K562 (cell line): ENCODE results near the gene RCHY1. TPM values are rescaled to one million over a fixed set of nuclear protein-coding genes. Genes with fewer than 3 reads are reported as not detected.

Experiments
- ATAC-seq: fragments of 200-7000 bp; cut with Tn5 transposase; 3 replicates; pipeline ENCODE4 v1.9.1; 2020; ENCODE audit warnings: moderate library complexity
- BruUV-seq: library from RNA; stranded (reverse); fragments of 400-500 nt; replicated peaks from 2 replicates; lab custom pipeline; 2021; lab: Mats Ljungman, UMichigan
- CTCF ChIA-PET: fragments of 300-600 bp; formaldehyde crosslinking; extraction: SDS; loops from one replicate; lab custom pipeline; 2021; ENCODE audit warnings: low intra/inter-chr PET ratio; lab: Yijun Ruan, JAX
- POLR2A ChIA-PET: fragments of 300-600, 350-650 bp; sonication (Branson Sonifier 250); formaldehyde crosslinking; extraction: SDS; loops from one replicate; lab custom pipeline; 2021; ENCODE audit warnings: antibody characterized with exemption, inconsistent platforms; lab: Yijun Ruan, JAX
- DNase-seq, 4 experiments: peaks; one replicate each; pipeline versions ENCODE4 v3.0.0 to v3.0.0-alpha.2; 2011 to 2018; ENCODE audit warnings: low spot score in 3 of 4, mixed read lengths in 3 of 4; ENCODE audit errors: extremely low read depth in 1 of 4
- FAIRE-seq: peaks from 2 replicates; lab custom pipeline; 2011; peaks lifted over from hg19 to GRCh38; lab: Jason Lieb, UNC
- H2AFZ ChIP-seq: 2 replicates; pipeline ENCODE4 v1.6.0; 2011; ENCODE audit warnings: low read depth, low read length, control low read depth, inconsistent platforms
- H3K27ac ChIP-seq: fragments of 200-600 bp; 3 replicates; pipeline ENCODE4 v1.8.0; 2011; ENCODE audit warnings: low read depth, mild to moderate bottlenecking, control low read depth, inconsistent platforms, low read length, moderate library complexity, mixed read lengths; ENCODE audit errors: extremely low read depth
- H3K27me3 ChIP-seq, 2 experiments: fragments of 300-600 bp in 1 of 2; 2 replicates in 1 of 2; 3 replicates in 1 of 2; pipeline versions ENCODE4 v1.6.0 to v1.8.0; 2011; ENCODE audit warnings: inconsistent platforms in 2 of 2, low read length in 2 of 2, mild to moderate bottlenecking in 1 of 2, mixed read lengths in 1 of 2, moderate library complexity in 1 of 2; ENCODE audit not compliant: control insufficient read depth in 2 of 2, insufficient read depth in 2 of 2
- H3K36me3 ChIP-seq: fragments of 300-600 bp; 3 replicates; pipeline ENCODE4 v1.8.0; 2011; ENCODE audit warnings: mild to moderate bottlenecking, low read length, inconsistent platforms; ENCODE audit not compliant: control insufficient read depth, insufficient read depth
- H3K4me1 ChIP-seq, 2 experiments: fragments of 200-600 bp in 1 of 2; replicated peaks in 1 of 2; 2 replicates in 1 of 2; 3 replicates in 1 of 2; pipeline versions ENCODE4 v1.5.1 to v1.8.0; 2011; ENCODE audit warnings: inconsistent platforms in 2 of 2, low read length in 2 of 2, mild to moderate bottlenecking in 1 of 2, mixed read lengths in 1 of 2, moderate library complexity in 1 of 2; ENCODE audit not compliant: control insufficient read depth in 2 of 2, insufficient read depth in 2 of 2
- H3K4me2 ChIP-seq: 2 replicates; pipeline ENCODE4 v1.6.1; 2011; ENCODE audit warnings: low read length, control low read depth, inconsistent platforms, mixed read lengths; ENCODE audit not compliant: insufficient read depth
- H3K4me3 ChIP-seq: fragments of 200-600 bp; sonication (generic), shearing (Covaris generic); 2 replicates; pipeline ENCODE4 v1.5.1; 2016; ENCODE audit warnings: control low read depth, inconsistent platforms
- H3K79me2 ChIP-seq: fragments of 200-600 bp; 3 replicates; pipeline ENCODE4 v1.8.0; 2011; ENCODE audit warnings: low read length, inconsistent platforms; ENCODE audit not compliant: control insufficient read depth, insufficient read depth
- H3K9ac ChIP-seq, 2 experiments: 2 replicates each; pipeline versions ENCODE4 v1.6.0 to v1.6.1; 2011; ENCODE audit warnings: low read depth in 2 of 2, low read length in 2 of 2, control low read depth in 1 of 2, inconsistent platforms in 1 of 2, mild to moderate bottlenecking in 1 of 2, mixed read lengths in 1 of 2; ENCODE audit not compliant: insufficient read depth in 1 of 2
- H3K9me1 ChIP-seq: one replicate; pipeline ENCODE4 v1.6.0; 2011; ENCODE audit warnings: inconsistent platforms, mild to moderate bottlenecking, low read length, moderate library complexity; ENCODE audit not compliant: control insufficient read depth, insufficient read depth
- H3K9me3 ChIP-seq: replicated peaks from 2 replicates; pipeline ENCODE4 v1.5.1; 2011; ENCODE audit warnings: low read depth, low read length, inconsistent platforms; ENCODE audit not compliant: control insufficient read depth, insufficient read depth
- H4K20me1 ChIP-seq: replicated peaks from 2 replicates; pipeline ENCODE4 v1.6.1; 2011; ENCODE audit warnings: low read length, inconsistent platforms, mixed read lengths; ENCODE audit not compliant: control insufficient read depth, insufficient read depth
- ARID1B ChIP-seq: fragments of 450-650 bp; IDR thresholded peaks from 2 replicates; pipeline ENCODE4 v1.6.1; 2016; ENCODE audit warnings: antibody characterized with exemption, mild to moderate bottlenecking, inconsistent platforms
- CBX8 ChIP-seq: fragments of 200-600 bp; sonication (generic); IDR thresholded peaks from 2 replicates; pipeline ENCODE4 v1.6.1; 2012; ENCODE audit warnings: borderline replicate concordance, mixed run types, low read depth, mild to moderate bottlenecking, moderate library complexity, mixed read lengths, low read length, control low read depth, inconsistent platforms; ENCODE audit not compliant: poor library complexity, severe bottlenecking; ENCODE audit errors: extremely low read depth
- CREB1 ChIP-seq, 2 experiments: sonication (generic) in 1 of 2; formaldehyde crosslinking in 1 of 2; IDR thresholded peaks; 2 replicates each; pipeline versions ENCODE4 v1.6.1 to v1.8.0; 2012 to 2022; ENCODE audit warnings: inconsistent platforms in 1 of 2, mild to moderate bottlenecking in 1 of 2, missing genetic modification reagents in 1 of 2, moderate library complexity in 1 of 2
- DPF2 ChIP-seq: fragments of 450-650 bp; IDR thresholded peaks from 2 replicates; pipeline ENCODE4 v1.6.1; 2016
- NFE2L1 ChIP-seq: fragments of 450-650 bp; IDR thresholded peaks from 2 replicates; pipeline ENCODE4 v1.6.1; 2016; ENCODE audit warnings: missing genetic modification characterization, low read depth, mild to moderate bottlenecking, missing compliant biosample characterization, moderate library complexity, borderline replicate concordance
- RNF2 ChIP-seq: sonication (generic); IDR thresholded peaks from 2 replicates; pipeline ENCODE4 v1.6.1; 2016
- RUNX1 ChIP-seq: sonication (generic); IDR thresholded peaks from 2 replicates; pipeline ENCODE4 v1.6.1; 2016; ENCODE audit warnings: antibody characterized with exemption, low read depth
- TCF3 ChIP-seq: sonication (generic); formaldehyde crosslinking; IDR thresholded peaks from 2 replicates; pipeline ENCODE4 v1.4.0; 2020; ENCODE audit warnings: mild to moderate bottlenecking, missing genetic modification reagents
- ZNF311 ChIP-seq: fragments of 250-450 bp; sonication (Bioruptor Pico); IDR thresholded peaks from 2 replicates; pipeline ENCODE4 v1.4.0; 2020; ENCODE audit warnings: mild to moderate bottlenecking, moderate library complexity
- WGBS: fragments of 100-300 bp; shearing (Covaris generic); methylation state at CpG from one replicate; pipeline ENCODE4 v1.1.6; 2016; ENCODE audit warnings: low coverage, mixed read lengths; ENCODE audit not compliant: insufficient coverage; ENCODE audit errors: missing lambda C conversion rate; 5-methylcytosine and 5-hydroxymethylcytosine counted together
- in situ Hi-C: fragments of 300-500 bp; cut with MboI; formaldehyde crosslinking; loops from 4 replicates; pipeline ENCODE4 v1.15.0; 2018; ENCODE audit warnings: inconsistent platforms, mixed read lengths
- intact Hi-C: fragments of 100-400 bp; cut with micrococcal nuclease; formaldehyde crosslinking; loops from 2 replicates; pipeline ENCODE4 v1.14.2; 2022
- polyA plus RNA-seq, 8 experiments: library from polyadenylated mRNA; depleted of rRNA in 4 of 8; stranded (reverse) in 5 of 8; unstranded in 3 of 8; fragments of >200 nt; fragmentation: Nextera tagmentation in 2 of 8; fragmentation: Illumina TruSeq in 1 of 8; extraction: Ambion mirVana in 2 of 8; extraction: Trizol in 1 of 8; gene quantifications; 2 replicates each; pipeline versions ENCODE4 v1.2.1 to v1.2.3, GENCODE V29; 2011 to 2014; ENCODE audit warnings: inconsistent platforms in 1 of 8, missing spikeins in 1 of 8
- total RNA-seq, 7 experiments: library from RNA; depleted of rRNA in 6 of 7; stranded (reverse); fragments of >200 nt in 6 of 7; fragmentation: Illumina TruSeq in 2 of 7; extraction: Trizol in 2 of 7; gene quantifications; 2 replicates each; pipeline versions ENCODE4 v1.2.1 to v1.2.3, GENCODE V29; 2011 to 2021; ENCODE audit warnings: low replicate concordance in 1 of 7
- TF ChIP-seq, protein P1 (sequence below): sonication (generic); formaldehyde crosslinking; IDR thresholded peaks from 2 replicates; pipeline ENCODE4 v1.8.0; 2022; ENCODE audit warnings: mild to moderate bottlenecking, missing genetic modification reagents

Gene RCHY1
- total and polyA plus RNA-seq, 9 of the 15 experiments (the other 6 are each of a cell fraction or from before 2014, with no cell fraction given) = 27.3 to 85.1 (median 45.9) TPM

DNA sequence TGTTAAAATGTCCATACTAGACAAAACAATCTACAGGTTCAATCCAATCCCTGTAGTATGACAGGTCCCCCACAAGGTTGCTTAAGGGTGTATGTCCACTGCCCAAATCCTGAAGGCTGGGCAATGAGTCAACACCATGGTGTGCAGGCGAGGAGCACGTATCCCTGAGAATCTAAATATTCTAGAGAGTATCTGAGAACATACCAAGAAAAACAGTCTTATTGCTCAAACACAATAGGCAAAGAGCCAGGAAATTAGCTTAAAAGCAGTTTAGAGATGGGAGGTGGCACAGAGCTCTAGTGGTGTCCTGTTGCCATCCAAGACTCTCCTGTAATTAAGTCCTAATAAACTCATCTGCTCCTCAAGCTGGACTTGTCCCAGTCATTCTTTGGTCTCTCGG lies 37.0 kb downstream of the RCHY1 start:
- BruUV-seq = no TSS peak
- Histone ChIP-seq H3K9ac (no peak overlapping the region), H3K9me3 (no peaks in the 10 kb centered on the region), H3K4me1 (no peaks in the 10 kb centered on the region), H3K27ac (no peak overlapping the region), H3K9me1 (no peaks in the 10 kb centered on the region), H3K79me2 (no peaks in the 10 kb centered on the region), H3K4me2 (no peak overlapping the region), H2AFZ (no peak overlapping the region), H3K36me3 (peaks cover 31% of the 10 kb centered on the region), H3K4me3 (no peak overlapping the region), H3K27me3 (no peaks in the 10 kb centered on the region), H4K20me1 (no peaks in the 10 kb centered on the region)
- in situ Hi-C loops (no loop called here), intact Hi-C loops (loop anchor here (10.0 kb wide), 1 partner anchor 602 kb away; no protein-coding TSS in a partner anchor)
- FAIRE-seq (no peak), DNase-seq (no peak), ATAC-seq (no peak)
- POLR2A ChIA-PET = no interaction called here
- 100% methylated on average over 3 of the region's 3 CpGs for WGBS
- TF ChIP-seq ARID1B = no peak
- TF ChIP-seq CREB1 (IDR thresholded peaks at IDR 0.05) = no peak
- no peak for TF ChIP-seq CREB1 (CRISPR knock-in tag; IDR thresholded peaks at IDR 0.05)
- TF ChIP-seq RUNX1 = no peak
- no peak for TF ChIP-seq DPF2
- no peak for TF ChIP-seq RNF2
- no peak for TF ChIP-seq TCF3 (CRISPR knock-in tag)
- no peak for TF ChIP-seq CBX8
- TF ChIP-seq, protein P1, sequence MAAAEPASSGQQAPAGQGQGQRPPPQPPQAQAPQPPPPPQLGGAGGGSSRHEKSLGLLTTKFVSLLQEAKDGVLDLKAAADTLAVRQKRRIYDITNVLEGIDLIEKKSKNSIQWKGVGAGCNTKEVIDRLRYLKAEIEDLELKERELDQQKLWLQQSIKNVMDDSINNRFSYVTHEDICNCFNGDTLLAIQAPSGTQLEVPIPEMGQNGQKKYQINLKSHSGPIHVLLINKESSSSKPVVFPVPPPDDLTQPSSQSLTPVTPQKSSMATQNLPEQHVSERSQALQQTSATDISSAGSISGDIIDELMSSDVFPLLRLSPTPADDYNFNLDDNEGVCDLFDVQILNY (CRISPR knock-in tag) = no peak
- no peak for TF ChIP-seq NFE2L1 (tag)
- TF ChIP-seq ZNF311 = no peak
- CTCF ChIA-PET = no interaction called here
